ENCODE data around the gene DDHD1. TPM values are rescaled to one million over a fixed set of nuclear protein-coding genes. Genes with fewer than 3 reads are reported as not detected.

The DDHD1 gene
- total and polyA plus RNA-seq, 5 donors: 3.8 to 10.8 (median 9.5) TPM

DNA sequence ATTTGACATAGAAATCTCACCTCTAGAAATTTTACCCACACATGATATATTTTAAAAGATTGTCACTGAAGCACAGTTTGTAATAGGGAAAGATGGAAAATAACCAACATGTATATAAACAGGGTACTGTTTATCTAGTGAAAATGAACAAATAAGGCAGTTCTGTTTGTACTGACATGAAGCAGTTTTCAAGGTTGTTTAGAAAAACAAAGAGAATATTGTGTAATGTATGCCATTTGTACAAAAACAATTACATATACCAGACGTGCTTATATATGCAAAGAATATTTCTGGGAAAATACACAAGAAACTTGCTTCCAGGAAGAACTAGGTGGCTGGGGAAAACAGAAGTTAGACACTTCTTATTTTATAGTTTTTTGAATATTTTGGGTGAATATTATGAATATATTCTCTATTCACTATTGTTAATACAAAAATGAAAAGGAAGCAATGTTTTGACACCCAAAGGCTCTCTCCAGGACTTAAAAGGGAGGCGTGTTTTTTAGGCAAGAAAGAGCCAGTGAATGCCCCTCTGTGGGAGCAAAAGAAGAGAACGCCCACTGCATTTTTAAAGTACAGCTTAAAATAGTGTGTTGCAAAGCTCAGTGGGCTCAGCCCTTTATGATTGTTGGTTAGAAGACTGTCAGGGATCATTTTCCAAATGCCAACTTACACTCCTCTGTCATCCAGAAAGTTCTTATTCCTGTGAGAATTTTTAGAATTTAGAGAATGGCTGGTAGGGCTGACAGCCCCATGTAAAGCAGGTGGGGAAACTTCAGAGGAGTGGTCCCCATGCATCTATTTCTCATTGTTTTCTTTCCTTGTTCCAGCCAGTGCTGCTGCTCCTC lies 142.7 kb downstream of the DDHD1 start:
- WGBS: 51% methylated on average over 3 of the region's 3 CpGs
- ATAC-seq (peak in 1 of 2 donors; percentile 29), DNase-seq (no peak)
- H3K9me3 ChIP-seq (ENCODE audit: control insufficient read depth, low read length): no peaks in the 10 kb centered on the region
- intact Hi-C loops (cut with DNase I): no loop called here
- no peaks in the 10 kb centered on the region for H3K27me3 ChIP-seq (ENCODE audit: control insufficient read depth, insufficient read depth)
- no peak overlapping the region for H3K27ac ChIP-seq (ENCODE audit: low read length)
- no peak overlapping the region for H3K4me3 ChIP-seq (ENCODE audit: low read length)
- H3K4me1 ChIP-seq (ENCODE audit: control insufficient read depth, insufficient read depth, low read length): peaks cover 6% of the 10 kb centered on the region

GRCh38 chr14:53006931-53007562 lies 146.1 kb downstream of the DDHD1 start:
- intact Hi-C loops (cut with DNase I): no loop called here
- ATAC-seq: no peak
- no peak for DNase-seq
- H3K27ac ChIP-seq (ENCODE audit: low read length): no peak overlapping the region
- 56% methylated on average over 4 of the region's 4 CpGs for WGBS
- H3K4me3 ChIP-seq (ENCODE audit: low read length): no peak overlapping the region
- no peaks in the 10 kb centered on the region for H3K9me3 ChIP-seq (ENCODE audit: control insufficient read depth, low read length)
- peaks cover 6% of the 10 kb centered on the region for H3K4me1 ChIP-seq (ENCODE audit: control insufficient read depth, insufficient read depth, low read length)
- no peaks in the 10 kb centered on the region for H3K27me3 ChIP-seq (ENCODE audit: control insufficient read depth, insufficient read depth)

DNA sequence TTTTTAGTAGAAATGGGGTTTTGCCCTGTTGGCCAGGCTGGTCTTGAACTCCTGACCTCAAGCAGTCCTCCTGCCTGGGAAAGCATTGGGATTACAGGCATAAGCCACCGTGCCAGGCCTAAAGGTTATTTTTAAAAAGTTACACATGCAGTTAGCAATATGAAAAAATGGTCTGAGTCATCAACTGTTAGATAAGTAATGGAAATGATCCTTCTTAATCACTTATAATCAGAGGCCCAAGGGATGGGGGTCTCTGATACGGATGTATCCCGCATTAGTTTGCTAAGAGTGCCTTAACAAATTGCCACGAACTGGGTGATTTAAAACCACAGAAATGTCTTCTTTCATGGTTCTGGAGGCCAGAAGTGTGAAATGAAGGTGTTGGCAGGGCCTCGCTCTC lies 148.1 kb downstream of the DDHD1 start:
- DNase-seq: no peak
- intact Hi-C loops (cut with DNase I): no loop called here
- Histone ChIP-seq H3K4me3 (ENCODE audit: low read length) (no peak overlapping the region), H3K4me1 (ENCODE audit: control insufficient read depth, insufficient read depth, low read length) (peaks cover 3% of the 10 kb centered on the region), H3K9me3 (ENCODE audit: control insufficient read depth, low read length) (no peaks in the 10 kb centered on the region), H3K27me3 (ENCODE audit: control insufficient read depth, insufficient read depth) (no peaks in the 10 kb centered on the region), H3K27ac (ENCODE audit: low read length) (no peak overlapping the region)
- 60% methylated on average over 5 of the region's 5 CpGs for WGBS
- peak in 1 of 2 donors; percentile 42 for ATAC-seq

- 92% methylated on average over 4 of the region's 4 CpGs for WGBS
Observed at GRCh38 chr14:53003776-53004175, 149.3 kb downstream of the DDHD1 start.

DNA sequence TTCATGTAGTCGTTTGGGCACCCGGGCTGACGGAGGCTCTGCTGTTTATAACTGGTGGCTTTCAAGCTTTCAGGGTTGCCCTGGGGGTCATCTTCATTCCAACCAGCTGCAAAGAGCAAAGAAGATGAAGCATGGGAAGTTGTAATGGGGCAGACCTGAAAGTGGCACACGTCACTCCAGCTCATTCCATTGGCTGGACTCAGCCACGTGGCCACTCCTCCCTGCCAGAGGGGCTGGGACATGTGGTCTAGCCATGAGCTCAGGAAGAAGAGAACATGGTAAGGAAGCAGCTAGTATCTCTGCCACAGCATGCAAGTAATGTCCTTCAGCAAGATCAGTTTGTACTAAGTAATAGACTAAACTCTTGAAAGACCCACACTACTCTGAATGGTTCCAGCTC lies 150.5 kb downstream of the DDHD1 start:
- Histone ChIP-seq H3K4me1 (ENCODE audit: control insufficient read depth, insufficient read depth, low read length) (peaks cover 6% of the 10 kb centered on the region), H3K9me3 (ENCODE audit: control insufficient read depth, low read length) (no peaks in the 10 kb centered on the region), H3K27ac (ENCODE audit: low read length) (no peak overlapping the region), H3K4me3 (ENCODE audit: low read length) (no peak overlapping the region), H3K27me3 (ENCODE audit: control insufficient read depth, insufficient read depth) (no peaks in the 10 kb centered on the region)
- ATAC-seq: no peak
- WGBS: 71% methylated on average over 5 of the region's 5 CpGs
- intact Hi-C loops (cut with DNase I): no loop called here
- no peak for DNase-seq

More at GRCh38 chr14:53003776-53004175, 149.3 kb downstream of the DDHD1 start:
- Histone ChIP-seq H3K4me3 (ENCODE audit: low read length) (no peak overlapping the region), H3K27ac (ENCODE audit: low read length) (no peak overlapping the region), H3K27me3 (ENCODE audit: control insufficient read depth, insufficient read depth) (no peaks in the 10 kb centered on the region), H3K4me1 (ENCODE audit: control insufficient read depth, insufficient read depth, low read length) (peaks cover 3% of the 10 kb centered on the region), H3K9me3 (ENCODE audit: control insufficient read depth, low read length) (no peaks in the 10 kb centered on the region)
- ATAC-seq (no peak), DNase-seq (no peak)
- intact Hi-C loops (cut with DNase I): no loop called here

- ATAC-seq: peak; percentile 25 to 66
- peak in 2 of 3 donors; percentile 51 to 61 for DNase-seq
- Histone ChIP-seq H3K4me1 (ENCODE audit: control insufficient read depth, insufficient read depth, low read length) (peaks cover 5% of the 10 kb centered on the region), H3K9me3 (ENCODE audit: control insufficient read depth, low read length) (no peaks in the 10 kb centered on the region), H3K27me3 (ENCODE audit: control insufficient read depth, insufficient read depth) (no peaks in the 10 kb centered on the region), H3K27ac (ENCODE audit: low read length) (no peak overlapping the region), H3K4me3 (ENCODE audit: low read length) (no peak overlapping the region)
- intact Hi-C loops (cut with DNase I): no loop called here
- WGBS: 46% methylated on average over 7 of the region's 7 CpGs
Observed at GRCh38 chr14:53001787-53002378, 151.2 kb downstream of the DDHD1 start.

- intact Hi-C loops (cut with DNase I): no loop called here
- 58% methylated on average over 6 of the region's 6 CpGs for whole genome bisulfite sequencing
- no peak overlapping the region for H3K4me3 ChIP-seq (ENCODE audit: low read length)
- ATAC-seq (peak; percentile 34 to 42), DNase-seq (no peak)
- no peaks in the 10 kb centered on the region for H3K27me3 ChIP-seq (ENCODE audit: control insufficient read depth, insufficient read depth)
- H3K4me1 ChIP-seq (ENCODE audit: control insufficient read depth, insufficient read depth, low read length): peaks cover 3% of the 10 kb centered on the region
- H3K9me3 ChIP-seq (ENCODE audit: control insufficient read depth, low read length): no peaks in the 10 kb centered on the region
- H3K27ac ChIP-seq (ENCODE audit: low read length): no peak overlapping the region
Observed at GRCh38 chr14:52998376-52999015, 154.6 kb downstream of the DDHD1 start.

DNA sequence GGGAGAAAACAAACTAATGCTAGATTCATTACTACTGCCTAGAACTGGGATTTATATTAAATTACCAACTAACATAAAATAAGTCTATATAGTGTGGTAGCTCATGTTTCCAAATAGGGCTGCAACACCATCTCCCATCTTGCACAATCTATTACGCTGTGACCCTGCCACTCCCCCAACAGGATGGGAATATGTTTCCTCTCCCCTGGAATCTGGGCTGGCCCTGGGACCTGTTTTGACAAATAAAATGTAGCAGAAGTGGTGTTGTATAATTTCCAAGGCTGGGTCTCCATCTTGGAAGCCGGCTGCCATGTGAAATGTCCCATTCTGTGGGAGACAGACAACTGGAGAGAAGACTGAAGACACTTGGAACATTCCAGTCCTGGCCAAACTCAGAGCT lies 156.6 kb downstream of the DDHD1 start:
- Histone ChIP-seq H3K4me3 (ENCODE audit: low read length) (no peak overlapping the region), H3K4me1 (ENCODE audit: control insufficient read depth, insufficient read depth, low read length) (peaks cover 3% of the 10 kb centered on the region), H3K9me3 (ENCODE audit: control insufficient read depth, low read length) (no peaks in the 10 kb centered on the region), H3K27ac (ENCODE audit: low read length) (no peak overlapping the region), H3K27me3 (ENCODE audit: control insufficient read depth, insufficient read depth) (no peaks in the 10 kb centered on the region)
- DNase-seq: no peak
- intact Hi-C loops (cut with DNase I): no loop called here
- 82% methylated on average over 2 of the region's 2 CpGs for WGBS
- ATAC-seq: no peak

DNA sequence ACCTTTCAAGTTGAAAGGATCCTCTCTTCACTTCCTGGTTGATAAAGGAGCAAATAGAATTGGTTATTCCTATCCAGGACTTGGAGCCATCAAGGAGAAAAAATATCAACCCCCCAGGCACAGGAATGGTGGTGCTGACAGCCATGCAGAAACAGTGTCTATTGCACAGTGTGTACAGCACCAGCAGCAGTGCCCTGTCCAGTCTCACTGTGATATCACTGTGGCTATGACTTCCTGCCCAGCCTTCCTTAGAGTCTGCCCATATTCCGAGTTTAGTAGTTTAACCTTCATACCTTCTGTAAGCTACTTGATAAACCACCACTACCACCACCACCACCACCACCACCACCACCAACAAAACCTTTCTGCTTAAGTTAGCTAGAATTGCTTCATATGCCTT lies 157.1 kb downstream of the DDHD1 start:
- Histone ChIP-seq H3K4me1 (ENCODE audit: control insufficient read depth, insufficient read depth, low read length) (peaks cover 3% of the 10 kb centered on the region), H3K4me3 (ENCODE audit: low read length) (no peak overlapping the region), H3K9me3 (ENCODE audit: control insufficient read depth, low read length) (no peaks in the 10 kb centered on the region), H3K27ac (ENCODE audit: low read length) (no peak overlapping the region), H3K27me3 (ENCODE audit: control insufficient read depth, insufficient read depth) (no peaks in the 10 kb centered on the region)
- WGBS: 76% methylated on average over 1 of the region's 1 CpG
- no peak for ATAC-seq
- intact Hi-C loops (cut with DNase I): no loop called here
- no peak for DNase-seq

GRCh38 chr14:52992236-52992870 lies 160.8 kb downstream of the DDHD1 start:
- intact Hi-C loops (cut with DNase I): no loop called here
- DNase-seq (no peak), ATAC-seq (no peak)
- no peak overlapping the region for H3K4me3 ChIP-seq (ENCODE audit: low read length)
- no peaks in the 10 kb centered on the region for H3K27me3 ChIP-seq (ENCODE audit: control insufficient read depth, insufficient read depth)
- WGBS: 68% methylated on average over 1 of the region's 1 CpG
- no peaks in the 10 kb centered on the region for H3K4me1 ChIP-seq (ENCODE audit: control insufficient read depth, insufficient read depth, low read length)
- H3K27ac ChIP-seq (ENCODE audit: low read length): no peak overlapping the region
- no peaks in the 10 kb centered on the region for H3K9me3 ChIP-seq (ENCODE audit: control insufficient read depth, low read length)

Measured in right cardiac atrium (tissue), 5 donors.